PC-9 (cell line): Measurements from ENCODE around the gene GLO1.

Experiments used
- CTCF ChIP-seq: fragments of 200-600 bp; sonication (generic); conservative IDR thresholded peaks from 2 replicates; pipeline ENCODE4 v1.6.1; 2017; ENCODE audit warnings: mixed run types, antibody characterized with exemption, mild to moderate bottlenecking, moderate library complexity
- EZH2 ChIP-seq: fragments of 200-600 bp; sonication (generic); IDR thresholded peaks from 2 replicates; pipeline ENCODE4 v1.8.0; 2017; ENCODE audit warnings: antibody characterized with exemption, low read depth

- TF ChIP-seq CTCF (no peak), EZH2 (no peak)
These were observed 18.0 kb downstream of the GLO1 start for GRCh38 chr6:38684904-38685303.
